Bronchus fibroblast of lung (primary cell): ENCODE data around the gene GIPC1. TPM values are rescaled to one million over a fixed set of nuclear protein-coding genes. Genes with fewer than 3 reads are reported as not detected.

Source experiments
- total RNA-seq: library from RNA; depleted of rRNA; stranded (reverse); fragments of >200 nt; gene quantifications from 2 replicates; pipeline ENCODE4 v1.2.3, GENCODE V29; 2015

Gene GIPC1
- 103 and 111 TPM in 2 replicates for total RNA-seq

GRCh38 chr19:14496029-14496833 is at the start of gene GIPC1:
TSS of gene GIPC1 (minus strand) at chr19:14496127. CDS start at chr19:14482976, 13,151 bp downstream.

GRCh38 chr19:14529254-14530004 is 33.5 kb upstream of the GIPC1 start, which contains the start of gene TECR:
TSS of gene TECR (plus strand) at chr19:14529594. CDS start at chr19:14529697, 103 bp downstream.

GRCh38 chr19:14517840-14518505 is 22.0 kb upstream of the GIPC1 start, which contains the start of gene DNAJB1:
TSS of gene DNAJB1 (minus strand) at chr19:14518397. CDS start at chr19:14518349, 48 bp downstream.

GRCh38 chr19:14475251-14476073 is 20.5 kb downstream of the GIPC1 start, which contains the start of gene PTGER1:
TSS of gene PTGER1 (minus strand) at chr19:14475354. CDS start at chr19:14474320, 1,034 bp downstream.

GRCh38 chr19:14432791-14433553 is 63.0 kb downstream of the GIPC1 start, which contains the start of gene PKN1:
TSS of gene PKN1 (plus strand) at chr19:14433306. CDS start at chr19:14433522, 216 bp downstream.

Other genes with a start within 250 kb of the GIPC1 start
- gene ADGRE5, start 114.7 kb downstream of the GIPC1 start, total RNA-seq, result 54.0 and 61.7 TPM in 2 replicates
- 126 and 139 TPM in 2 replicates for gene DDX39A, start 76.8 kb downstream of the GIPC1 start, total RNA-seq
- 93.2 and 107 TPM in 2 replicates for gene PKN1, start 62.8 kb downstream of the GIPC1 start, total RNA-seq
- 1.0 and 2.5 TPM in 2 replicates for gene PTGER1, start 20.8 kb downstream of the GIPC1 start, total RNA-seq
- 77.5 and 86.8 TPM in 2 replicates for gene DNAJB1, start 22.3 kb upstream of the GIPC1 start, total RNA-seq
- gene TECR, start 33.5 kb upstream of the GIPC1 start, total RNA-seq, result 98.9 and 105 TPM in 2 replicates
- 506 and 586 TPM in 2 replicates for gene NDUFB7, start 75.9 kb upstream of the GIPC1 start, total RNA-seq
- gene CLEC17A, start 87.0 kb upstream of the GIPC1 start, total RNA-seq, result not detected in 2 replicates
- gene ADGRE3, start 178.7 kb upstream of the GIPC1 start, total RNA-seq, result not detected in 2 replicates
- 7.6 and 11.7 TPM in 2 replicates for gene ZNF333, start 193.9 kb upstream of the GIPC1 start, total RNA-seq